Measurements from ENCODE around the gene MYH1.

MYH1 gene

GRCh38 chr17:10477701-10478100 is 40.6 kb downstream of the MYH1 start:
- no peak for DNase-seq

- DNase-seq, result no peak
Measured at GRCh38 chr17:10474536-10474935, 43.8 kb downstream of the MYH1 start.

- DNase-seq, result no peak
Measured at GRCh38 chr17:10471858-10472257, 46.5 kb downstream of the MYH1 start.

- DNase-seq, result no peak
Measured at GRCh38 chr17:10469459-10469858, 48.9 kb downstream of the MYH1 start, which contains the start of gene MYH4. MYH4 (minus strand) TSS chr17:10469559; CDS start chr17:10466745, 2,814 bp downstream.

- DNase-seq, result no peak
Measured at GRCh38 chr17:10463402-10463801, 54.9 kb downstream of the MYH1 start.

GRCh38 chr17:10460062-10460461 is 58.3 kb downstream of the MYH1 start:
- DNase-seq, result no peak

GRCh38 chr17:10458701-10459100 is 59.6 kb downstream of the MYH1 start:
- DNase-seq, result no peak

GRCh38 chr17:10457952-10458351 is 60.4 kb downstream of the MYH1 start:
- no peak for DNase-seq

GRCh38 chr17:10447026-10447931 is 71.1 kb downstream of the MYH1 start:
- DNase-seq, result no peak
